GM10248 (cell line): Measurements from ENCODE around the gene RAB11A.

Experiments
- CTCF ChIA-PET: fragments of 300-600 bp; sonication (Branson Sonifier 250); formaldehyde crosslinking; extraction: SDS; loops from one replicate; lab custom pipeline; 2021; ENCODE audit warnings: antibody characterized with exemption; lab: Yijun Ruan, JAX
- POLR2A ChIA-PET: fragments of 350-650 bp; sonication (Branson Sonifier 250); formaldehyde crosslinking; extraction: SDS; loops from one replicate; lab custom pipeline; 2020; ENCODE audit warnings: antibody characterized with exemption; lab: Yijun Ruan, JAX
- DNase-seq: peaks from one replicate; pipeline ENCODE4 v3.0.0; 2012; ENCODE audit errors: extremely low spot score
- TF ChIP-seq, protein P1 (sequence below): IDR thresholded peaks from 2 replicates; pipeline ENCODE4 v1.5.1; 2012; ENCODE audit warnings: mild to moderate bottlenecking, low read depth; ENCODE audit errors: extremely low read depth, missing control alignments, control extremely low read depth

The RAB11A gene

DNA sequence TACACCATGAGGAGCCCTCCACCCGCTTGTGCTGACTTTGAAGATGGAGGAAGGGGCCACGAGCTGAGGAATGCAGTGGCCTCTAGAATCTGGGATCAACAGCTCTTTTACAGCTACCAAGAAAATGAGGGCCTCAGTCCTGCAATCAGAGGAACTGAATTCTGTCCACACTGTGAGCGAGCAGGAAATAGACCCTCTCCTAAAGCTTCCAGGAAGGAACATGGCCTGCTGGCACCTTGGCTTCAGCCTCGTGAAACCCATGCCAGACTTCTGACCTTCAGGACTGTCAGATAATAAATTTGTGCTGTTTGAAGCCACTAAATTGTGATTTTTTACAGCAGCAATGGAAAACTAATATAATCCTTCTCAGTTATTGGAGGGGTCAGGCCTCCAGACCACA is 61.9 kb downstream of the RAB11A start:
- ChIA-PET POLR2A (no interaction called here), CTCF (interaction anchor here (1.3 to 2.4 kb wide), 5 partner anchors 9 to 18 kb away, joined by 5 to 17 read pairs (median 8); no protein-coding TSS in a partner anchor)
- DNase-seq: no peak
- TF ChIP-seq, protein P1, sequence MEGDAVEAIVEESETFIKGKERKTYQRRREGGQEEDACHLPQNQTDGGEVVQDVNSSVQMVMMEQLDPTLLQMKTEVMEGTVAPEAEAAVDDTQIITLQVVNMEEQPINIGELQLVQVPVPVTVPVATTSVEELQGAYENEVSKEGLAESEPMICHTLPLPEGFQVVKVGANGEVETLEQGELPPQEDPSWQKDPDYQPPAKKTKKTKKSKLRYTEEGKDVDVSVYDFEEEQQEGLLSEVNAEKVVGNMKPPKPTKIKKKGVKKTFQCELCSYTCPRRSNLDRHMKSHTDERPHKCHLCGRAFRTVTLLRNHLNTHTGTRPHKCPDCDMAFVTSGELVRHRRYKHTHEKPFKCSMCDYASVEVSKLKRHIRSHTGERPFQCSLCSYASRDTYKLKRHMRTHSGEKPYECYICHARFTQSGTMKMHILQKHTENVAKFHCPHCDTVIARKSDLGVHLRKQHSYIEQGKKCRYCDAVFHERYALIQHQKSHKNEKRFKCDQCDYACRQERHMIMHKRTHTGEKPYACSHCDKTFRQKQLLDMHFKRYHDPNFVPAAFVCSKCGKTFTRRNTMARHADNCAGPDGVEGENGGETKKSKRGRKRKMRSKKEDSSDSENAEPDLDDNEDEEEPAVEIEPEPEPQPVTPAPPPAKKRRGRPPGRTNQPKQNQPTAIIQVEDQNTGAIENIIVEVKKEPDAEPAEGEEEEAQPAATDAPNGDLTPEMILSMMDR: no peak

DNA sequence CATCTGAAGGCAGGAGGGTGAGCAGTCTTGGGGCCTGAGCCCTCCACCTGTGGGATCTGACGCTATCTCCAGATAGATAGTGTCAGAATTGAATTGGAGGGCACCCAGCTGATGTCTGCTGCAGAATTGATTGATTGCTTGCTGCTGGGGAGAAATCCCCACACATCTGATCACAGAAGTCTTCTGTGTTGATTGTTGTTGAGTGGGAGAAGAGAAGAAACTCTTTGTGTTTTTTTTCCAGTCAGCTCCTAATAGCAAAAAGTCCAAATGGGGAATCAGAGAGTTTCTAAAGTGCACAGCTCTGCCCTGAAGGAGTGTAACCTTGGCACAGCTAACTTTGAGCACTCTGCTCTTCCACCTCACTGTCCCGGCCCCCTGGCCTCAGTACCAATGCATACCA is 66.1 kb downstream of the RAB11A start:
- TF ChIP-seq, protein P1: no peak
- CTCF ChIA-PET: interaction anchor here (1.3 to 1.8 kb wide), 3 partner anchors 14 to 19 kb away, joined by 4 to 7 read pairs (median 6); no protein-coding TSS in a partner anchor
- DNase-seq: no peak
- POLR2A ChIA-PET: interaction anchor here (0.6 kb wide), 1 partner anchor 1099 kb away, joined by 4 read pairs; no protein-coding TSS in a partner anchor

DNA sequence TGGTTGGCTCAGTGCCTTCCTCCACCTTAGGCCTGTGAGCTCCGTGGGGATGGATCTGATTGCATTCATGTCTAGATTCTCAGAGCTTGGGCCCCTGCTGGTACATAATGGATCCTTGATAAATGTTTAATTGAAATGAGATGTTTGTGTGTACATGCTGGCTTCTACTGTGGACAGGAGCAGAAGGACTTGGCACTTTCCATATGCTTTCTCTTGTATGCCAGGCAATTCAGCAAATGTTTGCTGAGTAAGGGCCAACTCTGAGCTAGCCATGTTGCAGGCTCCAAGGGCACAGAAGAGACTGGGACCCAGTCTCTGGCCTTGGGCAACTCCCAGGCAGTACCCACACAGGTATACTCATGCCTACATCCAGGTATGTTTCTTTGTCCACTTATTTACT is 67.0 kb downstream of the RAB11A start:
- no peak for DNase-seq
- TF ChIP-seq, protein P1: no peak
- ChIA-PET CTCF (interaction anchor here (1.4 kb wide), 2 partner anchors 12 to 15 kb away, joined by 3 to 6 read pairs; no protein-coding TSS in a partner anchor), POLR2A (interaction anchor here (0.5 kb wide), 1 partner anchor 471 kb away, joined by 4 read pairs; no protein-coding TSS in a partner anchor)

DNA sequence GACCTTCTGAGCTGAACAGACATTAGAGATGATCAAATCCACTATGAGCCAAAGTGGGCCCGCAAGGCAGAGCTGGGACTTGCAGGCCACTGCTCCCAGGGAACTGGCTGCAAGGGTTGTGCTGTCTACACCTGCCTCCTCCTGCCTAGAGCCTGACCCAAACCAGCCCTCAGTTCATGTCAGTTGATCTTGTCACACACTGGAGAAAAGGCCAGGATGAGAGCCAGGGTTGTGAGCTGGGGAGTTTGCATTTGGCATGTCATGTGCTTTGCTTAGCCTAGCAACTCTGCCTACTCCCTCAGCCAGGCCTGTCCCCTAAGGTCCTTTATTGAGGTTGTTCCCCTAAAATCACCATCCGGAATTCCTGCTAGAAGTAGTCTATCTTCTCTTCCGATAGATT is 67.8 kb downstream of the RAB11A start:
- TF ChIP-seq, protein P1: no peak
- ChIA-PET POLR2A (interaction anchor here (0.5 kb wide), 1 partner anchor 471 kb away, joined by 4 read pairs; no protein-coding TSS in a partner anchor), CTCF (interaction anchor here (1.4 kb wide), 1 partner anchor 12 kb away, joined by 3 read pairs; no protein-coding TSS in a partner anchor)
- no peak for DNase-seq

DNA sequence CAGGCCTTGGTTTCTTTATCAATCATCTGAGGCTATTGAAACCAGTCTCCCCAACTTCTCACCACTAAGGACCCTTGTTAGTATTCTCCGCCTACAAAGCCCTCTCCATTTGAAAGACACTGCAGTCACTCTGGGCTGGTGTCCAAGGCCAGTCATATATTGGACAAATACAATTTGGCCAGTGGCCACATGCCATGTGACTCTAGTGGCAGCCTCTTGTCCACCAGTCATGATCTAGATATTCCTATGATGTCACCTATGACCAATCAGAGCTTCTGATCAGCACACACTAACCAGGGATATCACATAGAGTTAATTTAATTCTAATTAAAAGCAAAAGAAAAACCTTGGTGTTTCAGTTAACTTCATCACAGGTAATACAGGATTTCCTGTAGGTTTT is 68.2 kb downstream of the RAB11A start:
- DNase-seq: no peak
- ChIA-PET CTCF (interaction anchor here (1.4 to 1.6 kb wide), 2 partner anchors 11 to 16 kb away, joined by 3 to 5 read pairs; no protein-coding TSS in a partner anchor), POLR2A (no interaction called here)
- TF ChIP-seq, protein P1: no peak

DNA sequence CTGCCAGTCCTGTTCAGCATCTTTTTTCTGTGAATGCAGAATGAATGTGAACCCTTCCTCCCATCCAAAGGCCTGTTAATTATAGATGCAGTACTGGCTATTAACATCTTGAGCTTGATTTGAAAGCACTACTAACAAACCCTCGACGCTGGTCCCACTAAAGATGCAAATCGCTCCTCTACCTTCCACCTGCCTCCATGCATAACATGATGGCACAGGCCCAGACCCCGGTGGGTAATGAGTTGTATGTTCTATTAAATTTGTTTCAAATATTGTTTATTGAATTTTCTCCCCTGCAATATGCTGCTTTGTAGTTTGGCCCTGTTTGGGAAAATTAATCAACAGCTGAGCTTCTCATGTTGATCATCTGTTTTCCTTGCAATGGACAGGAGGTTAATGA is 69.3 kb downstream of the RAB11A start:
- no peak for DNase-seq
- TF ChIP-seq, protein P1: no peak
- ChIA-PET POLR2A (no interaction called here), CTCF (interaction anchor here (0.8 to 2.1 kb wide), 5 partner anchors 9 to 538 kb away, joined by 3 to 10 read pairs (median 5); no protein-coding TSS in a partner anchor)
